HEK293T (cell line): ENCODE results near the gene SLC47A2.
A peak's percentile ranks its signal among the peaks of the same experiment; 100 is the strongest.
"Not testable (repeated sequence)": the region's sequence is repeated elsewhere in the genome, so short reads cannot be mapped to it uniquely, and the experiment has no call there.

ENCODE experiments used
- CTCF ChIA-PET: fragments of 350-600 bp; formaldehyde crosslinking; extraction: SDS; loops from one replicate; lab custom pipeline; 2021; ENCODE audit warnings: antibody characterized with exemption, inconsistent platforms; lab: Yijun Ruan, JAX
- POLR2A ChIA-PET: fragments of 350-600 bp; formaldehyde crosslinking; extraction: SDS; loops from one replicate; lab custom pipeline; 2020; ENCODE audit warnings: antibody characterized with exemption, inconsistent platforms; lab: Yijun Ruan, JAX
- DNase-seq: peaks from one replicate; pipeline ENCODE4 v3.0.0; 2012; ENCODE audit warnings: mixed read lengths; ENCODE audit errors: extremely low spot score
- ARNT ChIP-seq: fragments of 450-650 bp; IDR thresholded peaks from 2 replicates; pipeline ENCODE4 v1.6.1; 2017; ENCODE audit warnings: mild to moderate bottlenecking
- BHLHE40 ChIP-seq: fragments of 450-650 bp; IDR thresholded peaks from 2 replicates; pipeline ENCODE4 v1.6.1; 2016; ENCODE audit warnings: mild to moderate bottlenecking, moderate library complexity, borderline replicate concordance
- CTBP1 ChIP-seq: fragments of 450-650 bp; IDR thresholded peaks from 2 replicates; pipeline ENCODE4 v1.6.1; 2016; ENCODE audit warnings: borderline replicate concordance
- ELF4 ChIP-seq: fragments of 450-650 bp; IDR thresholded peaks from 2 replicates; pipeline ENCODE4 v1.6.1; 2017; ENCODE audit warnings: antibody characterized with exemption
- FOXA1 ChIP-seq: fragments of 450-650 bp; IDR thresholded peaks from 2 replicates; pipeline ENCODE4 v1.6.1; 2016; ENCODE audit warnings: mild to moderate bottlenecking
- FOXK2 ChIP-seq: fragments of 450-650 bp; IDR thresholded peaks from 2 replicates; pipeline ENCODE4 v1.6.1; 2016; ENCODE audit warnings: mild to moderate bottlenecking
- FOXM1 ChIP-seq: fragments of 450-650 bp; IDR thresholded peaks from 2 replicates; pipeline ENCODE4 v1.6.1; 2017; ENCODE audit warnings: mild to moderate bottlenecking, borderline replicate concordance
- HDGF ChIP-seq: fragments of 450-650 bp; IDR thresholded peaks from 2 replicates; pipeline ENCODE4 v1.6.1; 2017; ENCODE audit warnings: antibody characterized with exemption, borderline replicate concordance
- L3MBTL2 ChIP-seq: fragments of 450-650 bp; conservative IDR thresholded peaks from 2 replicates; pipeline ENCODE4 v1.6.1; 2016; ENCODE audit warnings: mild to moderate bottlenecking
- LEF1 ChIP-seq: fragments of 450-650 bp; IDR thresholded peaks from 2 replicates; pipeline ENCODE4 v1.6.1; 2017; ENCODE audit warnings: mild to moderate bottlenecking, borderline replicate concordance
- NFRKB ChIP-seq: fragments of 450-650 bp; IDR thresholded peaks from 2 replicates; pipeline ENCODE4 v1.6.1; 2016; ENCODE audit warnings: mild to moderate bottlenecking, moderate library complexity
- SP1 ChIP-seq: fragments of 450-650 bp; IDR thresholded peaks from 2 replicates; pipeline ENCODE4 v1.6.1; 2017
- SUZ12 ChIP-seq: fragments of 450-650 bp; IDR thresholded peaks from 2 replicates; pipeline ENCODE4 v1.6.1; 2016; ENCODE audit warnings: mild to moderate bottlenecking
- TARDBP ChIP-seq: fragments of 450-650 bp; IDR thresholded peaks from 2 replicates; pipeline ENCODE4 v1.6.1; 2016
- ZNF384 ChIP-seq: fragments of 450-650 bp; IDR thresholded peaks from 2 replicates; pipeline ENCODE4 v1.6.1; 2016
- TF ChIP-seq, protein P1 (sequence below): fragments of 450-650 bp; IDR thresholded peaks from 2 replicates; pipeline ENCODE4 v1.6.1; 2016

Gene SLC47A2

GRCh38 chr17:19703106-19703827 lies 13.1 kb downstream of the SLC47A2 start:
- CTCF ChIA-PET: no interaction called here

DNA sequence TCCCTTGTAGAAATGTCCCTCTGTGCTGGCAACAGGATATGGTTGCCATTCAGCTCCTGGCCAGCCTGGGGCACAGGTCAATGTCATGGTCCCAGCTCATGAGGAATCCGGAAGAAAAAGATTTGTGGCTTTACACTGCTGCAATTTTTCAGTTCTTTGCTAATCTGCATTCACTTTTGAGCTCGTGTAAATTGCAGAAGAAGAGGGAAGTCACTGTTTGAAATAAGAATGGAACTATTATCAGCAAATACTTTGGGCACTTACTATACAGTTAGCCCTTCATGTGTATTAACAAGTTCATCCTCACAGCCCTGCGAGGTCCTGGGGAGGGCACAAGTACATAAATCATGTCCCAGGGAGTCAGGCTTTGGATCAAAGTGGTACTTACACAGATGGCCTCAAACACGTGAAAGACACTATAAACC lies 14.2 kb downstream of the SLC47A2 start:
- DNase-seq: peak; percentile 3
- POLR2A ChIA-PET: no interaction called here
- CTCF ChIA-PET: interaction anchor here (1.1 kb wide), 1 partner anchor 64 kb away, joined by 3 read pairs; no protein-coding TSS in a partner anchor
- TF ChIP-seq LEF1 (no peak), FOXM1 (no peak), ARNT (no peak), ZNF384 (no peak)
- TF ChIP-seq, protein P1, sequence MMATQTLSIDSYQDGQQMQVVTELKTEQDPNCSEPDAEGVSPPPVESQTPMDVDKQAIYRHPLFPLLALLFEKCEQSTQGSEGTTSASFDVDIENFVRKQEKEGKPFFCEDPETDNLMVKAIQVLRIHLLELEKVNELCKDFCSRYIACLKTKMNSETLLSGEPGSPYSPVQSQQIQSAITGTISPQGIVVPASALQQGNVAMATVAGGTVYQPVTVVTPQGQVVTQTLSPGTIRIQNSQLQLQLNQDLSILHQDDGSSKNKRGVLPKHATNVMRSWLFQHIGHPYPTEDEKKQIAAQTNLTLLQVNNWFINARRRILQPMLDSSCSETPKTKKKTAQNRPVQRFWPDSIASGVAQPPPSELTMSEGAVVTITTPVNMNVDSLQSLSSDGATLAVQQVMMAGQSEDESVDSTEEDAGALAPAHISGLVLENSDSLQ: peak; percentile 35; the same call in 1 of the 2 replicates

More at GRCh38 chr17:19703106-19703827, 13.1 kb downstream of the SLC47A2 start:
- peak; percentile 6 for DNase-seq
- TF ChIP-seq FOXA1 (no peak), LEF1 (no peak), FOXM1 (no peak), BHLHE40 (no peak), SUZ12 (no peak), SP1 (no peak), ZNF384 (no peak)
- TF ChIP-seq, protein P1: no peak
- POLR2A ChIA-PET: no interaction called here

- ChIA-PET POLR2A (no interaction called here), CTCF (no interaction called here)
- no peak for DNase-seq
- TF ChIP-seq CTBP1 (no peak), ZNF384 (no peak), LEF1 (no peak), TARDBP (no peak), ARNT (no peak), BHLHE40 (no peak), SP1 (no peak), NFRKB (no peak), FOXA1 (no peak), FOXM1 (no peak), ELF4 (no peak), L3MBTL2 (no peak), FOXK2 (no peak), SUZ12 (no peak), HDGF (no peak)
- TF ChIP-seq, protein P1: no peak
These were observed 29.8 kb downstream of the SLC47A2 start for GRCh38 chr17:19686400-19687090.

DNA sequence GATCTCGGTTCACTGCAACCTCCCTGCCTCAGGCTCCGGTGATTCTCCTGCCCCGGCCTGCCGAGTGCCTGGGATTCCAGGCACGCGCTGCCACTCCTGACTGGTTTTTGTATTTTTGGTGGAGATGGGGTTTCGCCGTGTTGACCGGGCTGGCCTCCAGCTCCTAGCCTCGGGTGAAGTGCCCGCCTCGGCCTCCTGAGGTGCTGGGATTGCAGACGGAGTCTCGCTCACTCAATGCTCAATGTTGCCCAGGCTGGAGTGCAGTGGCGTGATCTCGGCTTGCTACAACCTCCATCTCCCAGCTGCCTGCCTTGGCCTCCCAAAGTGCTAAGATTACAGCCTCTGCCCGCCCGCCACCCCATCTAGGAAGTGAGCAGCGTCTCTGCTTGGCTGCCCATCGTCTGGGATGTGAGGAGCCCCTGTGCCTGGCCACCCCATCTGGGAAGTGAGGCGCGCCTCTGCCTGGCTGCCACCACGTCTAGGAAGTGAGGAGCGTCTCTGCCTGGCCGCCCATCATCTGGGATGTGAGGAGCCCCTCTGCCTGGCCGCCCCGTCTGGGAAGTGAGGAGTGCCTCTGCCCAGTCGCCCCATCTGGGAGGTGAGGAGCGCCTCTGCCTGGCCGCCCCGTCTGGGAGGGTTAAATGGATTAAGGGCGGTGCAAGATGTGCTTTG lies 31.3 kb downstream of the SLC47A2 start:
- CTCF ChIA-PET, POLR2A ChIA-PET, DNase-seq: not testable (repeated sequence)

DNA sequence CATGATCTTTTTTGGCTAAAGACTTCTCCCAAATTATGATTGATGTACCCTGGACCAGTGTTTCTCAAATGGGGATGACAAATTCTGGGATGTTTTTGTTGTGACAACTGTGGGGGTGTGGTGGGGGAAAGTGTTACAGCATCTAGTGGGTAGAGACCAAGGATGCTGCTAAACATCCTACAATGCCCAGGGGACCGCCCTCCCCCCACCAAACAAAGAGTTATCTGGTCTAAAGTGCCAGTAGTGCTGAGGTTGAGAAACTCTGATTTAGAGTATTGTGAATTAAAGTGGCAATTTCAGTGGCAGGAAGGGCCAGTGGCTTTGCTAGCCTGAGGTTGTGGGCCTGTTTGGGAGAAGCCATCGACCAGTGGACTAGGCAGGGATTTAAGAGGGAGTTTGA lies 33.3 kb downstream of the SLC47A2 start:
- POLR2A ChIA-PET: no interaction called here
- DNase-seq: no peak
- CTCF ChIA-PET: interaction anchor here (0.6 kb wide), 1 partner anchor 14 kb away, joined by 6 read pairs; no protein-coding TSS in a partner anchor
- TF ChIP-seq, protein P1: no peak
- TF ChIP-seq L3MBTL2: no peak
